NB4 (cell line): Measurements from ENCODE around the gene FGF14.

Experiments used
- DNase-seq: peaks from one replicate; pipeline ENCODE4 v3.0.0; 2010; ENCODE audit warnings: low read depth
- H3K4me3 ChIP-seq: one replicate; pipeline ENCODE4 v1.5.1; 2011; ENCODE audit warnings: mild to moderate bottlenecking, low read depth, low read length, moderate library complexity
- CTCF ChIP-seq: IDR thresholded peaks from one replicate; pipeline ENCODE4 v1.5.1; 2012; ENCODE audit warnings: low read depth, low read length
- MAX ChIP-seq: IDR thresholded peaks from 2 replicates; pipeline ENCODE4 v1.6.1; 2011; ENCODE audit warnings: low read depth, low read length
- MYC ChIP-seq: IDR thresholded peaks from 2 replicates; pipeline ENCODE4 v1.6.1; 2011; ENCODE audit warnings: low read depth, low read length
- POLR2A ChIP-seq: IDR thresholded peaks from 2 replicates; pipeline ENCODE4 v1.6.1; 2011; ENCODE audit warnings: mild to moderate bottlenecking; ENCODE audit not compliant: insufficient read length; ENCODE audit errors: extremely low read depth

Gene FGF14

GRCh38 chr13:101988140-101988539, 413.7 kb downstream of the FGF14 start:
- DNase-seq, result peak; percentile 3
- TF ChIP-seq CTCF (no peak), MYC (no peak)

GRCh38 chr13:101986316-101986715, 415.5 kb downstream of the FGF14 start:
- DNase-seq, result no peak
- TF ChIP-seq MYC (no peak), POLR2A (no peak), MAX (no peak), CTCF (no peak)
- H3K4me3 ChIP-seq, result no peak overlapping the region

More at GRCh38 chr13:101988140-101988539, 413.7 kb downstream of the FGF14 start:
- no peak overlapping the region for H3K4me3 ChIP-seq

- TF ChIP-seq POLR2A (no peak), MYC (no peak), MAX (no peak), CTCF (no peak)
- H3K4me3 ChIP-seq, result no peak overlapping the region
- DNase-seq, result no peak
These were observed 416.5 kb downstream of the FGF14 start for GRCh38 chr13:101985321-101985720.

GRCh38 chr13:101982903-101983302, 418.9 kb downstream of the FGF14 start:
- TF ChIP-seq MYC (no peak), MAX (no peak), CTCF (no peak), POLR2A (no peak)
- no peak for DNase-seq
- no peak overlapping the region for H3K4me3 ChIP-seq

- TF ChIP-seq MYC, result no peak
- TF ChIP-seq CTCF, result no peak
- no peak for TF ChIP-seq MAX
- no peak for TF ChIP-seq POLR2A
- DNase-seq, result no peak
- no peak overlapping the region for H3K4me3 ChIP-seq
These were observed 422.0 kb downstream of the FGF14 start for GRCh38 chr13:101979825-101980224.
